ENCODE measurements around the gene RARB.

Gene RARB

DNA sequence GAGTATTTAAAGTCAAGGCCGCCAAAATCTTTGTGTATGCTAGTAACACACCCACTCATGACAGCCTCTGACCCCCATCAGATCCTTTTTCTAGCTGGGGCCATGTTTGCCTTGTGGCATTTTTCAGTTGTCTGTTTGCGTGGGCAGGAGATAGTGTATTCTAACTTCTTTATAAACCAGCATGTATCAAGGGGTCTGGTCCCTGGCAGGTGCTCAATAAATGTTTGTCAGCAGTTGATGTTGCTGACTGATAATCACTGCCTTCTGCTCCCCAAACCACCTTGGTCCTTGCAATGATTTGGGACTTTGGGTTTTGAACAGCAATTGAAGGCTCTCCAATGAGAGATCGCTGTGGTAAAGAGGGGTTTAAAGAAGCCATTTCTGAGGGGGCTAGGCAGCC, 19.2 kb downstream of the RARB start:
- no peak for DNase-seq (ENCODE audit: low read depth in 3 of 3, low spot score in 1 of 3)

- no peak for DNase-seq (ENCODE audit: low read depth in 3 of 3, low spot score in 1 of 3)
These were observed 19.9 kb downstream of the RARB start for GRCh38 chr3:25447925-25448324.

DNA sequence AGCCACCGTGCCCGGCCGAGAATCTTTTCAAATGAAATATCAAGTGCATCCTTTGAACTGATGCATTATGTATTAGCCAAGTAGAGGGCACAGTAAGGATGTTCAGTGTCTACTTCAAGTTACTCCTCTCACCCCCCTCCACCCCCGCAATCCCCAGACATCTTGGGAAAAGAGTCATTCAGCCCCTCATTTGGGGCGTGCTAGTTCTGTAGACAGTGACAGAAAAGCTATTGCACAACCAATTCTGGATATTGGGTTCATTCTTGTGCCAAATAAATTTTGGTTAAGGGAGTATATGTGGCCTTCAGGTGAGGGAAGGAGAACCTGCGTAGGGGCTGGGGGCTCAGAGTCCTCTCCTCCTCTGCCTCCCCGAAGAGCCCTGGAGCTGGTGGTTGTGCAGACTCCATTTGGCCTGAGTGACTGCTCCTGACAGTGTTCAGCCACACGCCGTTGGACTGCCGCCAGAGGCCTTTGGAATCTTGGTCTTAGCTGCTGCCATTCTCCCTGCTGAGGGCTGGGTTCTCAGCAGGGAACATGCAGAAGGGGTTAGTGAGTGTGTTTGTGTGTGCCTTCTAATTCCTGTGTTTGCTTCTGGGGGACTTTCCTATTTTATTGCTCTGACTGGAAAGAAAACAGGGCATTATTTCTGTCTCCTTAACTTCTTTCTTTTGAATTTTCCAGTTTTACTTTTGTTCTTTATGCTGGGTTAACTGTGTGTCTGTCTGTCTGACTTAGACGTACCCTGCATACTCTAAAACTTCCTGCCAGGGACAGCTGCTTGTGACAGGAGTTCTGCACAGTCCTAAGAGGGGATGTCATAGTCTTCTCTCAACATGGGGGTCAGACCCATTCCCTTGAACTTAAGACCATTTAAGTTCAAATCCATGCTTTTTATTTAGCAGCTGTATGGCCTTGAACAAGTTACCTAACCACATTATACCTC, 21.0 kb downstream of the RARB start:
- DNase-seq (ENCODE audit: low read depth in 3 of 3, low spot score in 1 of 3), result no peak

DNA sequence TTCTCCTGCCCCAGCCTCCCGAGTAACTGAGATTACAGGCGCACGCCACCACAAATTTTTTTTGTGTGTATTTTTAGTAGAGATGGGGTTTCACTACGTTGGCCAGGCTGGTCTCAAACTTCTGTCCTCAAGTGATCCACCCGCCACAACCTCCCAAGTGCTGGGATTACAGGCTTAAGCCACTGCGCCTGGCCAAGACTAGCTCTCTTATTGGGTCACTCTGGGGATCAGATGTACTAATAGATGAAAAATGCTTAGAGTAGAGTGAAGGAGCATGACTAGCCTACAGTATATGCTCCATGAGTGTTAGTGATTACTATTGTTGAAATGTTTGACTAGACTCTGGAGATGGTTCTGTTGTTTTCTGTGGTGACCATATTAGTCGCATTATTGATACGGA, 21.8 kb downstream of the RARB start:
- no peak for DNase-seq (ENCODE audit: low read depth in 3 of 3, low spot score in 1 of 3)

GRCh38 chr3:25452192-25452591, 24.1 kb downstream of the RARB start:
- DNase-seq (ENCODE audit: low read depth in 3 of 3, low spot score in 1 of 3), result no peak

- no peak for DNase-seq (ENCODE audit: low read depth in 3 of 3, low spot score in 1 of 3)
These were observed 24.7 kb downstream of the RARB start for GRCh38 chr3:25452740-25453139.

DNA sequence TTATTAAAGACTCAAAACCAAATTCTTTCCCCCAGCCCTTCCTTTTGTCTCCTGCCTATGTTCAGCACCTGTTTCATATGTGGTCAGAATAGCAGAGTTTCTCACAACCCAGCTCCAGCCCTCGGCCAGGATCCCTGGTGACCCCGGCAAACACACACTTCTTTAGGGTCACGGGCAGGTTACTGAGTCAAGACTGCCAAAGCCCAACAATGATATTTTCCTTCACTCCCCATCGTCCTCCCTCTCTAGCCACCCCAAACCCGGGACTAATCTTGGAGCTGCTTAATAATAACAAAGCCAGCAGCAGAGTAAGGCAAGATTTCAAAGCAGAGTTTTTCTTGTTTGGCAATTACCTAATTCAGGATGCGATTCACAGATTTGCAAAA, 25.5 kb downstream of the RARB start:
- no peak for DNase-seq (ENCODE audit: low read depth in 3 of 3, low spot score in 1 of 3)

DNA sequence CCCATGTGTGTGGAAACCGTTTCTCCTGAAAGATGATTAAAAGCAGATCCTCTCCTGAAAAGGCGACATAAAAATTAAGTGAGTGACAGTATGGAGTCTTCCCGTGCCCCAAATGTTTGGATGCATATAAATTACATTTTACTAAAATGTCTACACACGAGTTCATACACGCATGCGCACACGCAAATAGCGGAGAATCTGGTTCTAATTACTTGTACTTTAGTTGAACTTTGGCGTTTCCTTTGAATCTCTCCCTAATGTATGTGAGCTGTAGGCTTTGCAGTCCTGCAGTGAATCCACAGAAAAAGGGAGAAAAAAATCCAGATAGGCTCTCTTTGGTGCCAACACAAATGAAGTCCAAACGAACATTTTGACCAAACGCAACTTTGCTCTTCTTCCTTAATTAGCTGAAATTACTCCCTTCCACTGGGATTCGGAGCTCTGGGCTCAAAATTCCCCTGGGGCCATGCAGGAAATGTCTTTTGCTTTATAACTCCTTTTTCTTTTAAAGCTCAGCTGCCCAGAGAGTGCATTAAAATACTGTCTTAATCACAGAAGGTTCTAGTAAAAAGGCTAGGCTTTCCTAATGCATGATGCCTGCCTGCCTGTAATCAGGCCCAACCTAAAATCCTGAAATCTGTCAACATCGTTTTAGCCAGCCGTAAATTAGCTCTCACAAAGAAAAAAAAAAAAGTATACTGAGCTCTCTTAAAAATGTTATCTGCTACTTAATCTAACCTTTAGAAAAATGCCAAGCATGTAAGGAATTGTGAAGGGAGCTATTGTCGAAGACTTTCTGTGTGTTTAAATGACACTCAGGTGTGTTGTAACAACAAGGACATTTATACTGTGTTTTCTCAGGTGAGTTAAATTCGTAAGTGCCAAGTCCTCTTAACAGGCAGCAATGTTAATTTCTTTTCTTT, 26.2 kb downstream of the RARB start:
- no peak for DNase-seq (ENCODE audit: low read depth in 3 of 3, low spot score in 1 of 3)

DNA sequence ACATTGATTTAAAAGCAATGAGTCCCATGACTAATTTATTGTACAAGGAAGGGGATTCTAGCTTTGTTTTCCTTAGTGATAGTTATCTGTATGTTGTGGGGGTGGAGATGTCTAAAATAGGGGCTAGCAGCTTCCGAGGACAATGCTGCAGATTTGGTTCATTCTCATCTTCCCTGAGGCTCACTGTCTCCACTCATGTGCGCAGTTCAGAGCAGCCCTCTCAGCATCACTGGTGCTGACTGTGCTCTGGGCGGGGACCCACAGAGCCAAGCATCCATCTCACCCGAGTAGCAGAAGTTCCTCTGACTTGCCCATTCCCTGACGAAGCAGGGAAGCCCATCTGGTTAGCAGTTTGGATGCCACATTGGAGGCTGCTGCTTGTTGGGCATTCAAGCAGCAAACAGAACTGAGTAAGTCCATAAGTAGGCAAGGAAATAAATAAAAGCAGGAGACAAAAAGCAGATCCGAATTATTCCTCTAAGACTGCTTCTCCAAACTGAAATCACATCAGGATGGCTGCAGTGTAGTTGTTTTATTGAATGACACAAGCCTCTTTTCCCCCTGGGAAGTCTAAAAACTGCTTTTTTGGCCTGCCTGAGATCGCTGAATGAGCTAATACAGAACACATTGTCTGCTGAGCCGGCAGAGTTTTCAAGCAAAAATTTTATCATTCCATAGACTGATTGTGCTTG, 27.5 kb downstream of the RARB start:
- DNase-seq (ENCODE audit: low read depth in 3 of 3, low spot score in 1 of 3), result no peak

DNA sequence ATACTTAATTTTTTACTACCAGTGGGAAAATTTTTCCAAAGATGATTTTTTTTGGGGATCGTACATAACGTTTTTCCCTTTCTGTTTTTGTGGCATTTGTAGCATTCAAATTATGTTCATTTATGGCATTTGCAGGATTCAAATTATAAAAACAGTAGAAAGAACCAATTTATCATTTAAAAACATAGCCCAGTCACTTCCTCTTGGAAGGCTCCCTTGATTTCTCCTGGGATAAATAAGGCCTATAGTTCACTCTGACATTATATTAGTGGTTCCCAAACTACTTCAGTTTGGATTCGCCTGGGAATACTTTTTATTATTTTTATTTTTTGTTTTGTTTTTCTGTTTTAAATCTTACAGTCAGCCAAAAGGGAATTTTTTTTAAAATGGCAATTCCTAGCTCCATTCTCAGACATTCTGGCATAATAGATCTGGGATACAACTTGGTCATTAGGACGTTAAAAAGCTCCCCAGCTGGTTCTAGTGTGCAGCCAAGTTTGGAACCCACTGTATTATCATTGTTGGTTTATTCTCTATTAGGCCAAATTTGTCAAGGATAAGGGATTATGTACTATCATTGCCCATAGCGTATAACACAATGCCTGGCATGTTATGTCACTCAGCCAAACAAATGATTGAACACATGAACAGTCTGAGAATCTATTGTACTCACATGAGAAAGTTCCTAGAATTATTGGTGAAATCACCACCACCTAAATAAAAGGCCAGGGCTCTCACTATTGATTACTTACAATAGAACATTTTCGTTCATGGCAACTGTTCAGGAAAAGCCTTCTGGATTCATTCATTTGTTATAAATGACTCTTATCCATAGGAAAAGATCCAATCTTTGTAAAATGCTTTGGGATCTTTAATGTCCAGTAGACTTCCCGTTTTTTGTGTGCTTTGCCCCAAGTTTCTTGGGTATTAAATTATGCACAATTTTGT, 28.9 kb downstream of the RARB start:
- DNase-seq (ENCODE audit: low read depth in 3 of 3, low spot score in 1 of 3), result no peak

DNA sequence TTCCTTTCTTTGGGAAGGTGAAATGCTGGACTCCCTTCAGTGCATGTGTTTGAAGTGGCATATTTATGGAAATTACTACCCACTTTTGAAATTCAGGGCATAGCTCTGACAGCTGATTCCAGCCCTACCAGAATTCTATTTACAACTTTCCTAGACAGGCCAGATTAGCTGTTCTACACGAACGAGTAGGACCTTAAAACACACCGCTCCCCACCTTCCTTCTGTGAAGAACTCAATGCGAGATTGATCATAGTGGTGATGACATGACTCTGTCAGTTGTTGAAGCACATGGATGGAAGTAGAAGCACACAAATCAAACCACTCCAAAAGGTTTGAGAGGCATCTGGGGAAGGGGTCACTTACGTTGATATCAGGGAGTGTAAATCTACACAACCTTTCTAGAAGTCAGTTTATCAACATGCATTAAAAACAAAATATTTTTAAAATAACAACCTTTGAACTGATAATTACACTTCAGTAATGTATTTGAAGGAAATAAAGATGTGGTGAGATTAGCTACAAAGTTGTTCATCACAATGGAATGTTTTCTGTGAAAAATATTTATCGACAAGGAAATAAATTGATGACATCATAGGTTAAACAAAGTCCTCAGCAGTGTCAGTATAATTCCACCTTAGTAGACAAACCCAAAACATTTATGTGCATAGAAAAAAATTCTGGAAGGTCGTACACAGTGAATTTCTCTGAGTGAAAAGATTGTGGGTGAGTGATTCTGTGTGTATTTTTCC, 29.8 kb downstream of the RARB start:
- no peak for DNase-seq (ENCODE audit: low read depth in 3 of 3, low spot score in 1 of 3)

GRCh38 chr3:25458420-25458814, 30.4 kb downstream of the RARB start:
- DNase-seq (ENCODE audit: low read depth in 3 of 3, low spot score in 1 of 3), result no peak

GRCh38 chr3:25460751-25461150, 32.7 kb downstream of the RARB start:
- DNase-seq (ENCODE audit: low read depth in 3 of 3, low spot score in 1 of 3), result no peak

- DNase-seq (ENCODE audit: low read depth in 3 of 3, low spot score in 1 of 3), result no peak
These were observed 33.9 kb downstream of the RARB start for GRCh38 chr3:25461946-25462345.

GRCh38 chr3:25462495-25462894, 34.4 kb downstream of the RARB start:
- DNase-seq (ENCODE audit: low read depth in 3 of 3, low spot score in 1 of 3), result no peak

GRCh38 chr3:25463836-25464418, 35.9 kb downstream of the RARB start:
- DNase-seq (ENCODE audit: low read depth in 3 of 3, low spot score in 1 of 3), result no peak

DNA sequence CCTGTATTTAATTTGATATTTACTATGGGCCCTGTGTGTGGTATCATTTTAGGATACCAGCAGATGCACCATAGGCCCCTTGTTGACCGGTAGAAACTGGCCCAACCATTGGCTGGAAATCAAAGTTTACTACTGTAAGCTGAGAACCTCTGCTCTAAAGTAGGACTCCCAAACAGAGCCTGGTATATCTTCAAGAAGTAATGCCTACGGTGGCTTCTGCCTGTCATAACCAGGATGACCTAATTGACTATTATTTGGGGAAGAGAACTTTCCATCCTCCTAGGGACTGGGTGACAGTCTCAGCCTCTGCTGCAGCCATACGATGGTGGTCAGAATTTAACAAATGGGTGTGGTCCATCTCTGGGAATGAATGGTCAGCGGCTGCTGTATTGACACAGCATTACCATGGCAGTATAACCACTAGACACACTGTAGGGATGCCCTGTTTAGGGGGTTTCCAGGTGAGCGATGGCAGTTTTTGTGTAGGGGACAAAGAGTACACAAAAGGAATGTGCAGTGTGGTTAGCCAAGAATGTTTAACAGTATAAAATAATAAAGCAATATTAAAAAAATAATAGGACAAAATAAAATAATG, 37.3 kb downstream of the RARB start:
- DNase-seq (ENCODE audit: low read depth in 3 of 3, low spot score in 1 of 3), result no peak

GRCh38 chr3:25468866-25469319, 40.8 kb downstream of the RARB start:
- DNase-seq (ENCODE audit: low read depth in 3 of 3, low spot score in 1 of 3), result no peak

DNA sequence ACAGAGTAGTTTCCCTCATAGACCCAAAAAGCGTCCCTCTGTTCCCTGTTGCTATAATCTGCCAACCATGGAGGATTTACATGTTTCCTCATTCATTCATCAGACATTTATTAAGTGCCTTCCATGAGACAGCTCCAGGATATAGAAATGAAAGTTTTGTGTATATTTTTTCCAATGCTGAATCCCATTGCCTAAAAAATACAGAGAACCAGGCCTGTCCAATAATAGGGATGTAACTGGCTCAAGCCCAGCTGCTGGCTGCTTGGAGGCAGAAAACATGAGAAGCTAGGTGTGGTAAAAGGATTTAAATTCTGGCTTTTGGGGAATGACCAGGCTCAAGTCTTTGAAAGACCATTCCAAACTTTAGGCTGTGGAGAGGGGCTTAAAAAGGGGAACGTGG, 41.5 kb downstream of the RARB start:
- no peak for DNase-seq (ENCODE audit: low read depth in 3 of 3, low spot score in 1 of 3)

Data from stimulated activated CD4-positive, alpha-beta T cell treated with anti-CD3 and anti-CD28 coated beads, TNF-alpha, amount 100 ng/mL, for 1 hour (primary cell).